GM21423 (cell line): ENCODE data around the gene BAZ2B.

ENCODE experiments used
- ATAC-seq: cut with Tn5 transposase; IDR thresholded peaks from one replicate; pipeline ENCODE4 v1.9.1; 2021; ENCODE audit warnings: mild to moderate bottlenecking, moderate library complexity; ENCODE audit not compliant: unreplicated experiment

Gene BAZ2B

DNA sequence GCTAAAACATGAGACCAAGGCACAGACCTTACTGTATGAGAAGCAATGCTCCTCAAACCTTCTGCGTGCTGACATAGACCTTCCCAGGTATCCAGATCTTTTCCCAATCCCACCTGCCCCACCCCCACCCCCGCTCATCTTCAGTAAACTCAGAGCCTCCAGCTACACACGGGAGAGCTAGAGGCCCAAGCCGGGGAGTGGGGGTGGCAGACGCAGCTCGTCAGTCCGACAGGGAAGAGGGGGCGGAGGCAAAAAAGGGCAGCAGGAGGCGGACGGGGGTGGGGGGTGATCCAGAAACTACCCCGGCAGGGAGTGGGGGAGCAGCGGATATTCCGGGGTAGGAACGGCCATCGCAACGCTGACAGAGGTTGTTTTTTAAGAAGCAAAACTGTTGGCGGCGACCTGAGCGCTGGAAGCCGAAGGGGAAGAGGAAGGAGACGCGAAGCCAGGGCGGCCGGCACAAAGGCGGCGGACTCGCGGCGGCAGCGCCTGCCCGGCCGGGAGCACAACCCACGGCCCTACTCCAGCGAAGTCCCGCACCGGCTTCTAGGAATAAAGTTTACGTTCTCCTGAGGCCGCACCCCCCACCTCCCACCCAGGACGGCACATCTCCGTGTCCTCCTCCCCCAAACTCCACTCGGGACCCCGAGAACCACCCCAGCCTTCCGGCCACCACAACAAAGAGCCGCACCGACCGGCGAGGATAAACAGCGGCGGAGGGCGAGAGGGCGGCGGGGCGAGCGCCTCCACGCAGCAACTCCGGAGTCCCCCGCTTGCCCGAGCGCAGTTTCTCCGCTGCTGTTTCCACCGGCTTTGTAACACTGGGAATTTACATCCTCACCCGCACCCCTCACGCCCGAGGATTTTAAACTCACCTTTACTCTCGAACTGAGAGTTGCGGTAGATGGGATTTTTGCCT is 722 bp downstream of the BAZ2B start:
- ATAC-seq, result peak; percentile 63

GRCh38 chr2:159614534-159615366 is 1.6 kb downstream of the BAZ2B start:
- peak; percentile 7 for ATAC-seq

GRCh38 chr2:159613651-159614285 is 2.6 kb downstream of the BAZ2B start:
- no peak for ATAC-seq

GRCh38 chr2:159613091-159613490 is 3.3 kb downstream of the BAZ2B start:
- ATAC-seq, result no peak

- no peak for ATAC-seq
Observed at GRCh38 chr2:159612255-159612901, 4.0 kb downstream of the BAZ2B start.

DNA sequence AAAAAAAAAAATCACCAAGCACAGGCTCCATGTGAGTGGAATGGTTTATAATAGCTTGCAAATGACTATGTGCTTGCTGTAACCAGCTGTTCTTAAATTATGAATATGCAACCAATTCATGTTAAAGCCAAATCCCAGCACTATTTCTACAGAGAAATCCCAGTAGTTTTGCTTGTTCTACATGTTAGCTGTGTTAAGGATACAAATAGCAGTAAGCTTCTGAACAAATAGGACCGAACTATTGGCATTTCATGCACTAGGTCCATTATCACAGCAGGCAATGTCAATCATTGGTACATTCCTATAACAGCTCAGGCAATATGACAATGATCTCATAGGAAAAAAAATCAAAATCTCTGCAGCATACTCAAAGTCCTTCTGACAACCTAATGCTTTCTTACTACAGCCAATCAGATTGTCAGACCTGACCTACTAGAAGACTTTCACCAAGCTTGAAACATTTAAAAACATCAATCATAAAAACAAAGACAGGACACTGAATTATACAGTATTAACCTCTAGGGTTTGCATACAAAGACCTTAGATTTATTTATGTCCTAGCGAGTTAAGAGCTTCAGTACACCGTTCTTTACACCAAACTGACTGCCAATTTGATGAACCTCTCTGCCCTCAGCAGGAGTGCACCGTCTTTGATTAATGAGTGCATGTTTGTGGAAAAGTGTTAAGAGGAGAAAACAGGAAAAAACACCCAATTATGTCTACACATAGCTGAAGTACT is 6.4 kb downstream of the BAZ2B start:
- ATAC-seq, result no peak

GRCh38 chr2:159608723-159609308 is 7.5 kb downstream of the BAZ2B start:
- no peak for ATAC-seq

GRCh38 chr2:159608108-159608507 is 8.2 kb downstream of the BAZ2B start:
- no peak for ATAC-seq

GRCh38 chr2:159606287-159606686 is 10.1 kb downstream of the BAZ2B start:
- ATAC-seq, result no peak

DNA sequence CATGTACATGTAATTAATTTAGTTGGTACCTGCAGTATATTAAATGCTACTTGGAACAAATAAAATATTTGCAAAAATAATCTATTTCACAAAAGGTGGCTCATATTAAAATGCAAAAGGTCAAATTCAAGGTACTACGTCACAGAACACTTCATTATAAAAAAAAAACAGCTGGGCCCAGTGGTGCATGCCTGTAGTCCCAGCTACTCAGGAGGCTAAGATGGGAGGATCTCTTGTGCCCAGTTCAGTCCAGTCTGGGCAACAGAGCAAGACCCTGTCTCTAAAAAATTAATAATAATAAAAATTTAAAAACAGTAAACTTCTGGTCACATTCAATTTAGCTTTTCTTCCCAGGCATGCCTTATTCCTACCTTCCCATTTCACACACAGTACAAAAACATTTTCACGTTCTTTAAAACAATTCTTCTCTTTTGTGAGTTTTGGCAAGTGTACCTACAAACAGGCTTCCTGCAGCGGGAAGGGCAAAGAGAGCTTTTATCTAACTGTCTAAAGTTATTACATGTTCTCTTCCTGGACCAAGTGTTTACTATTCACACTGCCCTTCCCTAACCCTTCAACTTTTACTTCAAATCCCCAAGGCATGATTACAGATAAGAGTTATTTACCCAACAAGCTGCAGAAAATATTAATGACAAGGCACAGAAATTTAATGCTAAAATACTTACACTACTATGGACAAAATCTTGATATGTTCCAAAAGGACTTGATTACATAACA is 10.7 kb downstream of the BAZ2B start:
- ATAC-seq, result no peak

GRCh38 chr2:159604159-159604558 is 12.2 kb downstream of the BAZ2B start:
- ATAC-seq, result no peak

DNA sequence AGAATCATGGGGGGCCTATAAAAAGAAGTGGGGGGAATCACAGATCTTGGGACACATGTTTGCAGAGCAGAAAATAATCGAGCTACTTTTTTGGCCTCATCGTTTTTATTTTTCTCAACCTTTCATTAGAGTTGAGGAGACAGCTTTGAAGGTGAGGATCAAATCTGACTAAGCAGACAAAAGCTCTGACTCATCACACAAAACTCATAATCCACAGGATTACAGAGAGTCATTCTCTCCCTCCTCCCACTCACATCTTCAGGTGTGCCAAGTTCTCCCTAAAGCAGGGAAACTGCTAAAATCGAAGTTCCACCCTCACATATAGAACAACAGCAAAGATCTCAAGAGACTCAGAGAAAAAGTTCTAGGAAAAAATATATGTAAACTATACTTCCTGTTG is 15.6 kb downstream of the BAZ2B start:
- no peak for ATAC-seq

DNA sequence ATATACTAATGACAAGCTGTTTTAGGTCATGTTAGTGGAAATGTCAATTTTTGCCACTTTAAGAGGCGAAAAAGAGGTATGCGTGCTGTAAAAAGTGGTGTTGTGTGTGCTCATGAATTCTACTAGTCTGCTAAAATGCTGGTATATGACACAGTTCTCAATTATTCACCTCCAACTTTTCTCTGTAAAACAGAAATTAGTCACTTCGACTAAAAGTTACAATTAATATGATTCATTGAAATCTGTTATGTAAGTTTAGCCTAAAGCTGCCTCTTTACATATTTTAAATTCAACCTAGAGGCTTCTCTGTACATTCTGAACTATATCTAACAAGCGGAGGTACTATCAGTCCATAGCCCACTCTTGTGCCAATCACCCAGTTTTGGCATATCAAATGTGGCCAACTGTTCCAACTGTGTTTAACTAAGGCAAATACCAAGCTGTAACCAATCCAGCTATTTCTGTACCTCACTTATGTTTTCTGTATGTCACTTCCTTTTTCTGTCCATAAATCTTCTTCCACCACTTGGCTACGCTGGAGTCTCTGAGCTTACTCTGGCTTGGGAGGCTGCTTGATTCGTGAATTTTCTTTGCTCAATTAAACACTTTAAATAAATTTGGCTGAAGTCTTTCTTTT is 20.8 kb downstream of the BAZ2B start:
- no peak for ATAC-seq

GRCh38 chr2:159592441-159592840 is 23.9 kb downstream of the BAZ2B start:
- no peak for ATAC-seq

DNA sequence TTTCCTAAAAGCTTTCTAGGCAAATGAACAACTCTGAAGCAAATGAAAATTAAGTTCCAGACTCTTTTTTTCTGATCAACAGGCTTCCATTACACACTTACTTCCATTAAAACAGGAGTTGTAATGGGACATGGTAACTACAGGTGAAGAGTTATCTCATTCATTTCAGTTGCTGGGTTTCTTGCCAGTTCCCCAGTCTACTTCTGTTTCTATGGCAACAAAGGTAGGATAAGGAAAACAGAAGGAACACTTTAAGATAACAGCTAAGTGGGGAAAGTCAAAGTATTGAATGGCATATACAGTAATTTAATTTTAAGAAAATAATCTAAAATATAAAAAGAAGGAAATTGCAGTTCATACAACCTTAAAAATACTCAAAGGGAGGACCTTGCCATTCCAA is 25.1 kb downstream of the BAZ2B start:
- no peak for ATAC-seq

- ATAC-seq, result no peak
Observed at GRCh38 chr2:159589286-159589685, 27.1 kb downstream of the BAZ2B start.

DNA sequence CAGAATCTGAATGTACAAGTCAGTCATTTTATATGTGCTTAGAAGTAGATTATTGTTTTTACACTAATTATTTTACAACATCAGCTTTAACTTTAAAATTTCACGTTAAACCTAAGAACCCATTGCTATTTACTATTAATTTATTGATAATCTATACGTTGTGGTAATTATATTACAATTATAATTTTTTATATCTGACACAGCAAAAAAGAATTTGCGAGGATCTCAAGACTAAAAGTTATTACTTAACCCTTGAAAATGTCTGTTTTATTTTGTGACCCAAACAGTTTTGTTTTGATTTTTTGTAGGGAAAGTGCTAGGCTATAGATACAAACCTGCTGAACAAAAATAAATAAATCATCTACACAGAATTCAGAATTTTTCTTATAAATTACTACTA is 30.3 kb downstream of the BAZ2B start:
- no peak for ATAC-seq

GRCh38 chr2:159585622-159586021 is 30.7 kb downstream of the BAZ2B start:
- ATAC-seq, result no peak

GRCh38 chr2:159584796-159585195 is 31.6 kb downstream of the BAZ2B start:
- ATAC-seq, result no peak
